A172 (cell line): ENCODE measurements around the gene KIF3B. TPM values are rescaled to one million over a fixed set of nuclear protein-coding genes. Genes with fewer than 3 reads are reported as not detected.
A peak's percentile ranks its signal among the peaks of the same experiment; 100 is the strongest.
"Not testable (repeated sequence)": the region's sequence is repeated elsewhere in the genome, so short reads cannot be mapped to it uniquely, and the experiment has no call there.

Experiments
- DNase-seq: peaks from one replicate; pipeline ENCODE4 v3.0.0-alpha.2; 2015; ENCODE audit warnings: low spot score
- total RNA-seq: library from RNA; depleted of rRNA; stranded (reverse); fragments of >200 nt; shearing (Covaris generic); gene quantifications from 2 replicates; pipeline ENCODE4 v1.2.3, GENCODE V29; 2014; rRNA removed

KIF3B gene
- 33.8 and 42.7 TPM in 2 replicates for total RNA-seq

GRCh38 chr20:32277361-32278198 lies at the start of gene KIF3B:
Gene KIF3B, plus strand, starts transcription at chr20:32277651. Its CDS starts 32,127 bp downstream, at chr20:32309778.
- peak; percentile 83 for DNase-seq

GRCh38 chr20:32227744-32228688 lies 49.4 kb upstream of the KIF3B start:
- DNase-seq, result peak; percentile 45

GRCh38 chr20:32229251-32229747 lies 48.2 kb upstream of the KIF3B start:
- DNase-seq, result peak; percentile 29

- no peak for DNase-seq
Observed at GRCh38 chr20:32230707-32231106, 46.7 kb upstream of the KIF3B start.

GRCh38 chr20:32231245-32231644 lies 46.2 kb upstream of the KIF3B start:
- no peak for DNase-seq

GRCh38 chr20:32231847-32232246 lies 45.6 kb upstream of the KIF3B start:
- DNase-seq, result no peak

- DNase-seq, result no peak
Observed at GRCh38 chr20:32232326-32232886, 45.0 kb upstream of the KIF3B start.

GRCh38 chr20:32233286-32233685 lies 44.2 kb upstream of the KIF3B start:
- no peak for DNase-seq

GRCh38 chr20:32234135-32234808 lies 43.2 kb upstream of the KIF3B start:
- no peak for DNase-seq

GRCh38 chr20:32235331-32236047 lies 42.0 kb upstream of the KIF3B start:
- DNase-seq, result no peak

GRCh38 chr20:32236048-32236533 lies 41.4 kb upstream of the KIF3B start:
- DNase-seq, result no peak

GRCh38 chr20:32236819-32237218 lies 40.6 kb upstream of the KIF3B start:
- no peak for DNase-seq

GRCh38 chr20:32237419-32237818 lies 40.0 kb upstream of the KIF3B start:
- no peak for DNase-seq

GRCh38 chr20:32238483-32239425 lies 38.7 kb upstream of the KIF3B start:
- DNase-seq, result no peak

GRCh38 chr20:32240205-32240604 lies 37.2 kb upstream of the KIF3B start:
- DNase-seq, result no peak

GRCh38 chr20:32241807-32242206 lies 35.6 kb upstream of the KIF3B start:
- no peak for DNase-seq

GRCh38 chr20:32244150-32244823 lies 33.2 kb upstream of the KIF3B start:
- no peak for DNase-seq

GRCh38 chr20:32244959-32245358 lies 32.5 kb upstream of the KIF3B start:
- no peak for DNase-seq

GRCh38 chr20:32246208-32246607 lies 31.2 kb upstream of the KIF3B start:
- DNase-seq, result not testable (repeated sequence)
